PC-3 (cell line): ENCODE data around the gene CNTN4. TPM values are rescaled to one million over a fixed set of nuclear protein-coding genes. Genes with fewer than 3 reads are reported as not detected.

ENCODE experiments used
- ATAC-seq: fragments of 200-7000 bp; cut with Tn5 transposase; 2 replicates; pipeline ENCODE4 v1.9.1; 2020; ENCODE audit warnings: mild to moderate bottlenecking, moderate library complexity
- BruUV-seq: library from RNA; stranded (reverse); fragments of 400-500 nt; replicated peaks from 2 replicates; lab custom pipeline; 2021; lab: Mats Ljungman, UMichigan
- CTCF ChIA-PET: fragments of 300-600 bp; sonication (Branson Sonifier 250); formaldehyde crosslinking; loops from one replicate; lab custom pipeline; 2022; ENCODE audit warnings: antibody characterized with exemption; lab: Charles Lee
- POLR2A ChIA-PET: fragments of 300-600 bp; sonication (Branson Sonifier 250); formaldehyde crosslinking; loops from one replicate; lab custom pipeline; 2022; ENCODE audit warnings: antibody characterized with exemption; ENCODE audit not compliant: unreplicated experiment; lab: Charles Lee
- DNase-seq: peaks from one replicate; pipeline ENCODE4 v3.0.0-alpha.2; 2015
- H2AFZ ChIP-seq: fragments of 300-600 bp; sonication (generic); 2 replicates; pipeline ENCODE4 v1.6.0; 2016; ENCODE audit warnings: antibody characterized with exemption, low read length
- H3F3A ChIP-seq: fragments of 300-600 bp; sonication (generic); one replicate; pipeline ENCODE4 v1.6.0; 2017; ENCODE audit warnings: antibody characterized with exemption, low read length, control low read depth, mild to moderate bottlenecking; ENCODE audit not compliant: unreplicated experiment
- H3K27ac ChIP-seq: fragments of 300-600 bp; sonication (generic); 2 replicates; pipeline ENCODE4 v1.5.1; 2016; ENCODE audit warnings: mild to moderate bottlenecking, low read length
- H3K27me3 ChIP-seq: fragments of 300-600 bp; sonication (generic); 2 replicates; pipeline ENCODE4 v1.6.1; 2016; ENCODE audit warnings: low read length, mixed read lengths
- H3K36me3 ChIP-seq: fragments of 300-600 bp; sonication (generic); 2 replicates; pipeline ENCODE4 v1.6.1; 2016; ENCODE audit warnings: low read depth, mixed run types, low read length, mixed read lengths
- H3K4me1 ChIP-seq: fragments of 300-600 bp; sonication (generic); 2 replicates; pipeline ENCODE4 v1.5.1; 2016; ENCODE audit warnings: low read length; ENCODE audit not compliant: insufficient read depth
- H3K4me2 ChIP-seq: fragments of 300-600 bp; sonication (generic); 2 replicates; pipeline ENCODE4 v1.6.0; 2016; ENCODE audit warnings: low read length
- H3K4me3 ChIP-seq: fragments of 300-600 bp; sonication (generic); 2 replicates; pipeline ENCODE4 v1.5.1; 2016; ENCODE audit warnings: mild to moderate bottlenecking, low read length, mixed read lengths
- H3K79me2 ChIP-seq: fragments of 300-600 bp; sonication (generic); 2 replicates; pipeline ENCODE4 v1.6.1; 2017; ENCODE audit warnings: low read length, mixed read lengths
- H3K9ac ChIP-seq: fragments of 300-600 bp; sonication (generic); 2 replicates; pipeline ENCODE4 v1.6.0; 2016; ENCODE audit warnings: mild to moderate bottlenecking, low read length
- H3K9me2 ChIP-seq: fragments of 300-600 bp; sonication (generic); replicated peaks from 2 replicates; pipeline ENCODE4 v1.6.1; 2016; ENCODE audit warnings: mixed run types, low read length, mixed read lengths
- H3K9me3 ChIP-seq: fragments of 300-600 bp; sonication (generic); 2 replicates; pipeline ENCODE4 v1.6.1; 2016; ENCODE audit warnings: low read length, mixed read lengths
- H4K20me1 ChIP-seq: fragments of 300-600 bp; sonication (generic); 2 replicates; pipeline ENCODE4 v1.6.1; 2016; ENCODE audit warnings: low read length, mixed read lengths
- CTCF ChIP-seq: fragments of 300-600 bp; sonication (generic); conservative IDR thresholded peaks from 2 replicates; pipeline ENCODE4 v1.5.1; 2017; ENCODE audit warnings: antibody characterized with exemption, low read depth, mild to moderate bottlenecking, low read length
- EZH2 ChIP-seq: fragments of 300-600 bp; sonication (generic); IDR thresholded peaks from one replicate; pipeline ENCODE4 v1.6.1; 2017; ENCODE audit warnings: antibody characterized with exemption, mild to moderate bottlenecking, low read length; ENCODE audit not compliant: unreplicated experiment
- EZH2phosphoT487 ChIP-seq: fragments of 300-600 bp; sonication (generic); IDR thresholded peaks from 2 replicates; pipeline ENCODE4 v1.6.1; 2018; ENCODE audit warnings: mild to moderate bottlenecking, antibody characterized with exemption, low read length, borderline replicate concordance
- intact Hi-C: fragments of 100-400 bp; cut with micrococcal nuclease; formaldehyde crosslinking; loops from 2 replicates; pipeline ENCODE4 v1.9.0; 2023
- total RNA-seq: library from RNA; depleted of rRNA; stranded (reverse); fragments of >200 nt; gene quantifications from 2 replicates; pipeline ENCODE4 v1.2.3, GENCODE V29; 2014

CNTN4 gene
- total RNA-seq, 1 experiment from 2014 or later, result not detected

- no TSS peak for BruUV-seq
- intact Hi-C loops, result no loop called here
- ChIA-PET POLR2A (no interaction called here), CTCF (no interaction called here)
- Histone ChIP-seq H3K4me1 (no peaks in the 10 kb centered on the region), H3F3A (no peaks in the 10 kb centered on the region), H3K4me2 (no peak overlapping the region), H2AFZ (no peak overlapping the region), H3K36me3 (no peaks in the 10 kb centered on the region), H3K79me2 (no peaks in the 10 kb centered on the region), H3K9me3 (no peaks in the 10 kb centered on the region), H3K27me3 (peaks cover 18% of the 10 kb centered on the region; the same call in 1 of the 2 replicates), H3K9ac (no peak overlapping the region), H4K20me1 (no peaks in the 10 kb centered on the region), H3K9me2 (no peaks in the 10 kb centered on the region), H3K4me3 (no peak overlapping the region), H3K27ac (no peak overlapping the region)
- DNase-seq, result no peak
- TF ChIP-seq CTCF (no peak), EZH2 (no peak), EZH2phosphoT487 (no peak)
- ATAC-seq, result no peak
Observed at GRCh38 chr3:3027976-3028567, 929.4 kb downstream of the CNTN4 start.

- H3K36me3 ChIP-seq, result no peaks in the 10 kb centered on the region
- H3K27me3 ChIP-seq, result 0 out of 2 replicates have a peak, but pooled peaks cover 11% of the 10 kb centered on the region
- POLR2A ChIA-PET, result no interaction called here
Observed at GRCh38 chr3:3031326-3031725, 932.7 kb downstream of the CNTN4 start.

More at GRCh38 chr3:3031326-3031725, 932.7 kb downstream of the CNTN4 start:
- Histone ChIP-seq H3K9ac (no peak overlapping the region), H3K4me1 (no peaks in the 10 kb centered on the region), H3K9me2 (no peaks in the 10 kb centered on the region), H3K79me2 (no peaks in the 10 kb centered on the region), H4K20me1 (no peaks in the 10 kb centered on the region), H3K9me3 (no peaks in the 10 kb centered on the region), H3F3A (no peaks in the 10 kb centered on the region), H3K27ac (no peak overlapping the region), H2AFZ (no peak overlapping the region), H3K4me2 (no peak overlapping the region), H3K4me3 (no peak overlapping the region)
- DNase-seq (no peak), ATAC-seq (no peak)
- CTCF ChIA-PET, result no interaction called here
- TF ChIP-seq EZH2phosphoT487 (no peak), CTCF (no peak), EZH2 (no peak)
- BruUV-seq, result no TSS peak
- intact Hi-C loops, result no loop called here
